H1 (cell line): ENCODE results near the gene SYMPK. TPM values are rescaled to one million over a fixed set of nuclear protein-coding genes. Genes with fewer than 3 reads are reported as not detected.

Experiments used
- CTCF ChIA-PET: fragments of 300-600 bp; sonication (Branson Sonifier 250); formaldehyde crosslinking; loops from one replicate; lab custom pipeline; 2021; ENCODE audit not compliant: partially characterized antibody; lab: Charles Lee
- POLR2A ChIA-PET: fragments of 300-600 bp; sonication (Branson Sonifier 250); formaldehyde crosslinking; loops from one replicate; lab custom pipeline; 2021; ENCODE audit warnings: inconsistent platforms; ENCODE audit not compliant: partially characterized antibody; lab: Charles Lee
- DNase-seq, 2 experiments: peaks; one replicate each; pipeline versions ENCODE4 v3.0.0 to v3.0.0-alpha.2; 2010 to 2022; ENCODE audit warnings: low spot score in 2 of 2, low read depth in 1 of 2, mixed read lengths in 1 of 2
- FAIRE-seq: peaks from 2 replicates; lab custom pipeline; 2011; peaks lifted over from hg19 to GRCh38; lab: Jason Lieb, UNC
- H2AFZ ChIP-seq: 2 replicates; pipeline ENCODE4 v1.8.1; 2012; ENCODE audit warnings: low read length, inconsistent platforms
- H2AK5ac ChIP-seq: 2 replicates; pipeline ENCODE4 v1.6.1; 2013; ENCODE audit warnings: low read depth, low read length
- H2BK120ac ChIP-seq: replicated peaks from 2 replicates; pipeline ENCODE3; 2013; ENCODE audit warnings: low read depth, low read length, inconsistent platforms
- H2BK12ac ChIP-seq: 2 replicates; pipeline ENCODE4 v1.6.1; 2013; ENCODE audit warnings: low read depth, low read length
- H2BK15ac ChIP-seq: 2 replicates; pipeline ENCODE4 v1.6.1; 2013; ENCODE audit warnings: low read length
- H2BK20ac ChIP-seq: 2 replicates; pipeline ENCODE4 v1.6.1; 2013; ENCODE audit warnings: low read length
- H2BK5ac ChIP-seq: 2 replicates; pipeline ENCODE4 v1.6.1; 2013; ENCODE audit warnings: low read depth, low read length
- H3K14ac ChIP-seq: 2 replicates; pipeline ENCODE4 v1.6.1; 2013; ENCODE audit warnings: inconsistent platforms; ENCODE audit not compliant: insufficient read length
- H3K18ac ChIP-seq: 2 replicates; pipeline ENCODE4 v1.6.1; 2013; ENCODE audit warnings: low read length; ENCODE audit errors: extremely low read depth
- H3K23ac ChIP-seq: 2 replicates; pipeline ENCODE4 v1.6.1; 2013; ENCODE audit warnings: inconsistent platforms; ENCODE audit not compliant: insufficient read length
- H3K23me2 ChIP-seq: 2 replicates; pipeline ENCODE4 v1.6.1; 2013; ENCODE audit warnings: low read depth, low read length
- H3K27ac ChIP-seq: 2 replicates; pipeline ENCODE4 v1.6.1; 2011; ENCODE audit warnings: low read depth, low read length, inconsistent platforms
- H3K27me3 ChIP-seq, 4 experiments: replicated peaks in 1 of 4; 1 replicate in 1 of 4; 2 replicates in 3 of 4; pipeline versions ENCODE4 v1.6.1 to v1.8.1; 2011 to 2013; ENCODE audit warnings: low read length in 3 of 4, mild to moderate bottlenecking in 3 of 4, inconsistent platforms in 2 of 4, mixed read lengths in 2 of 4, moderate library complexity in 1 of 4; ENCODE audit not compliant: control insufficient read depth in 3 of 4, insufficient read depth in 3 of 4; ENCODE audit errors: extremely low read depth in 1 of 4
- H3K36me3 ChIP-seq, 4 experiments: 2 replicates each; pipeline versions ENCODE4 v1.6.1 to v1.8.1; 2011 to 2013; ENCODE audit warnings: mild to moderate bottlenecking in 4 of 4, low read length in 3 of 4, moderate library complexity in 2 of 4, control low read depth in 1 of 4, inconsistent platforms in 1 of 4; ENCODE audit not compliant: insufficient read depth in 4 of 4, control insufficient read depth in 2 of 4
- H3K4ac ChIP-seq: replicated peaks from 2 replicates; pipeline ENCODE3; 2013; ENCODE audit warnings: low read length, low read depth, mixed read lengths, inconsistent platforms; ENCODE audit not compliant: insufficient read length
- H3K4me1 ChIP-seq, 4 experiments: replicated peaks in 1 of 4; 1 replicate in 1 of 4; 2 replicates in 3 of 4; pipeline versions ENCODE4 v1.6.1 to v1.8.1; 2011 to 2013; ENCODE audit warnings: low read length in 3 of 4, inconsistent platforms in 2 of 4, mixed read lengths in 1 of 4; ENCODE audit not compliant: insufficient read depth in 4 of 4, control insufficient read depth in 3 of 4
- H3K4me2 ChIP-seq, 2 experiments: 2 replicates each; pipeline versions ENCODE4 v1.6.1 to v1.8.1; 2011 to 2013; ENCODE audit warnings: low read depth in 2 of 2, low read length in 2 of 2, control low read depth in 1 of 2, inconsistent platforms in 1 of 2, mild to moderate bottlenecking in 1 of 2; ENCODE audit not compliant: insufficient read depth in 1 of 2
- H3K4me3 ChIP-seq, 4 experiments: fragments of 200-600, 300-600 bp in 1 of 4; sonication (generic), shearing (Covaris generic), sonication (Bioruptor Twin) in 1 of 4; 2 replicates each; pipeline versions ENCODE4 v1.5.1 to v1.8.1; 2011 to 2016; ENCODE audit warnings: low read length in 4 of 4, low read depth in 3 of 4, control low read depth in 2 of 4, inconsistent platforms in 2 of 4, mild to moderate bottlenecking in 2 of 4, mixed read lengths in 1 of 4, moderate library complexity in 1 of 4; ENCODE audit not compliant: insufficient read depth in 2 of 4; ENCODE audit errors: extremely low read depth in 1 of 4
- H3K56ac ChIP-seq: replicated peaks from 2 replicates; pipeline ENCODE3; 2013; ENCODE audit warnings: low read depth, mild to moderate bottlenecking, mixed read lengths, low read length, inconsistent platforms; ENCODE audit not compliant: insufficient read length
- H3K79me1 ChIP-seq: 2 replicates; pipeline ENCODE4 v1.6.1; 2013; ENCODE audit warnings: low read depth, low read length, control low read depth
- H3K79me2 ChIP-seq, 2 experiments: 2 replicates each; pipeline versions ENCODE4 v1.6.1 to v1.8.1; 2012 to 2013; ENCODE audit warnings: low read length in 2 of 2, mild to moderate bottlenecking in 2 of 2, inconsistent platforms in 1 of 2; ENCODE audit not compliant: insufficient read depth in 2 of 2, control insufficient read depth in 1 of 2
- H3K9ac ChIP-seq, 4 experiments: replicated peaks in 1 of 4; 1 replicate in 1 of 4; 2 replicates in 3 of 4; pipeline versions ENCODE4 v1.6.1 to v1.8.1; 2011 to 2013; ENCODE audit warnings: low read depth in 3 of 4, low read length in 3 of 4, control low read depth in 2 of 4, mild to moderate bottlenecking in 2 of 4, moderate library complexity in 2 of 4, inconsistent platforms in 1 of 4; ENCODE audit errors: extremely low read depth in 1 of 4
- H3K9me3 ChIP-seq, 2 experiments: 2 replicates each; pipeline versions ENCODE4 v1.6.1 to v1.8.1; 2012 to 2013; ENCODE audit warnings: mild to moderate bottlenecking in 2 of 2, moderate library complexity in 2 of 2, control low read depth in 1 of 2, inconsistent platforms in 1 of 2, low read depth in 1 of 2, low read length in 1 of 2, mixed read lengths in 1 of 2; ENCODE audit not compliant: insufficient read depth in 2 of 2
- H4K20me1 ChIP-seq, 2 experiments: replicated peaks in 1 of 2; 2 replicates each; pipeline versions ENCODE3 to v1.8.1; 2011 to 2013; ENCODE audit warnings: inconsistent platforms in 2 of 2, low read length in 2 of 2, mild to moderate bottlenecking in 1 of 2; ENCODE audit not compliant: insufficient read depth in 2 of 2, control insufficient read depth in 1 of 2
- H4K5ac ChIP-seq: 2 replicates; pipeline ENCODE4 v1.6.1; 2013; ENCODE audit warnings: low read length, low read depth, mixed read lengths, inconsistent platforms; ENCODE audit not compliant: insufficient read length
- H4K8ac ChIP-seq: 2 replicates; pipeline ENCODE4 v1.8.0; 2013; ENCODE audit warnings: mild to moderate bottlenecking, moderate library complexity, low read length, inconsistent platforms; ENCODE audit not compliant: insufficient read depth; ENCODE audit errors: extremely low read depth
- H4K91ac ChIP-seq: replicated peaks from 2 replicates; pipeline ENCODE3; 2013; ENCODE audit warnings: low read length, mixed read lengths, inconsistent platforms; ENCODE audit not compliant: insufficient read length
- PHF8 ChIP-seq: fragments of 200-600 bp; sonication (generic); conservative IDR thresholded peaks from 2 replicates; pipeline ENCODE4 v1.7.1; 2012; ENCODE audit warnings: low read depth, mild to moderate bottlenecking, inconsistent platforms, low read length, moderate library complexity
- SRF ChIP-seq: IDR thresholded peaks from 2 replicates; pipeline ENCODE4 v1.6.1; 2011; ENCODE audit warnings: mild to moderate bottlenecking, low read depth, low read length, moderate library complexity
- TBP ChIP-seq: IDR thresholded peaks from 2 replicates; pipeline ENCODE4 v1.6.1; 2011; ENCODE audit warnings: low read depth, low read length, improper control_type of control experiment
- WGBS, 2 experiments: shearing (Covaris generic) in 1 of 2; methylation state at CpG; one replicate each; pipeline versions ENCODE4 v1.1.6 to v1.1.7; 2013 to 2015; ENCODE audit warnings: low lambda C conversion rate in 2 of 2, mixed read lengths in 2 of 2, inconsistent platforms in 1 of 2, low coverage in 1 of 2, missing lambda C conversion rate in 1 of 2; ENCODE audit not compliant: insufficient replicate concordance in 2 of 2, insufficient coverage in 1 of 2, insufficient read length in 1 of 2; ENCODE audit errors: extremely low coverage in 1 of 2, missing lambda C conversion rate in 1 of 2; 5-methylcytosine and 5-hydroxymethylcytosine counted together
- polyA plus RNA-seq, 7 experiments: library from polyadenylated mRNA; depleted of rRNA in 3 of 7; stranded (reverse) in 5 of 7; unstranded in 2 of 7; fragments of >200 nt in 5 of 7; fragments of 200-250 nt in 2 of 7; gene quantifications; 1 replicate in 5 of 7; 2 replicates in 1 of 7; 4 replicates in 1 of 7; pipeline versions ENCODE4 v1.2.1 to v1.2.3, GENCODE V29; 2011 to 2013; ENCODE audit warnings: missing spikeins in 2 of 7, mixed read lengths in 2 of 7
- total RNA-seq: library from RNA; stranded (reverse); fragmentation: NEBNext Ultra II Directional; extraction: Animal tissue kit (Norgen Biotek cat#: 25700); gene quantifications from 2 replicates; pipeline ENCODE4 v1.2.1, GENCODE V29; 2021

Gene SYMPK
- total and polyA plus RNA-seq, 2 of the 8 experiments (the other 6 are each of a cell fraction or from before 2014, with no cell fraction given), result 93.6 to 99.5 TPM

DNA sequence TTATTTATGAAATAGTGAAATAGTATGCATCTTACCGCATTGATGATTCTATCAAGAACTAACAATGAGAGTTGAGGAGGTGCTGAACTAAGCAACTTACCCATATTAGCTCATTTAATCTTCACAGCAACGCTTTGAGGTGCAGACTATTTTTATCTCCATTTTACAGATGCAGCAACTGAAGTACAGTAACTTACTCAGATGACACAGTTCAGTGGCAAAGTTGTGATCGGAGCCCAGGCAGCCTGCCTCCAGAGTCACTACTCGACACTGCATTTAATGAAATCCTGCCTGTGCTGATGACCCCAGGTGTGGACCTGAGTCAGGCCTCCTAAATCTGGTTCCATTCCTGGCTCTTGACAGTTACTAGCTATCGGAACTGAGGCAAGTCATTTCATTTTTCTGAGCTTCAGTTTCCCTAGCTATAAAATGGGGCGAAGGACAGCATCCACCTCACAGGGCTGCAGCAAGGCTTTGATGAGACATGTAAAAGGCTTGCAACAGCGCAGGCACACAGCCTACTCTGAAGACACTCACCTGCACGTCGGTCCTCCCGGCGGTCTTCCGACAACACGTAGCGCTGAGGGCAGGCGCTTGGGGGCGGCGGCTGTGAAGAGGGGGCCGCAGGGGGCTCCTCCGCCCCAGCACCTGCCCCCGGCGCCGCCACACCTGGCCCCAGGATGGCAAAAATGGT, 37.9 kb upstream of the SYMPK start:
- Histone ChIP-seq H3K79me2 (no peaks in the 10 kb centered on the region), H2BK120ac (no peak overlapping the region), H3K27me3 (peaks cover 0 to 16% (median 11%) of the 10 kb centered on the region in 4 experiments; a peak in 6 of 7 replicates), H4K8ac (peak overlapping the region; percentile 89; the same call in 1 of the 2 replicates)
- CTCF ChIA-PET, result interaction anchor here (0.7 to 3.2 kb wide), 5 partner anchors 11 to 106 kb away, joined by 3 to 9 read pairs (median 3); no protein-coding TSS in a partner anchor
- TF ChIP-seq TBP, result 0 out of 2 replicates have a peak, but pooled peaks have one; percentile 10
- no peak for TF ChIP-seq SRF
- TF ChIP-seq PHF8, result 0 out of 2 replicates have a peak, but pooled peaks have one; percentile 41
- TF ChIP-seq, all 59 proteins: peak for 2
- Histone ChIP-seq H2BK12ac (no peak overlapping the region), H2BK15ac (no peak overlapping the region), H3K14ac (no peak overlapping the region), H3K23ac (no peak overlapping the region), H2AFZ (no peak overlapping the region), H4K91ac (no peak overlapping the region), H3K23me2 (peaks cover 22% of the 10 kb centered on the region; the same call in 1 of the 2 replicates), H3K9ac (peak overlapping the region in 1 of 4 experiments; percentile 2; a peak in 1 of 7 replicates), H3K56ac (no peak overlapping the region), H4K5ac (no peak overlapping the region), H3K4me2 (peak overlapping the region; percentile 83 to 95), H4K20me1 (peaks cover 2 to 10% of the 10 kb centered on the region in 2 experiments), H3K4me3 (peak overlapping the region; percentile 58 to 74 (median 66)), H2AK5ac (no peak overlapping the region), H3K79me1 (peaks cover 3% of the 10 kb centered on the region; the same call in 1 of the 2 replicates), H3K36me3 (peaks cover 0 to 8% (median 2%) of the 10 kb centered on the region in 4 experiments; a peak in 3 of 8 replicates), H3K4ac (no peak overlapping the region), H3K9me3 (no peaks in the 10 kb centered on the region), H2BK20ac (no peak overlapping the region), H2BK5ac (no peak overlapping the region), H3K4me1 (peaks cover 0 to 2% (median under 1%) of the 10 kb centered on the region in 4 experiments; a peak in 3 of 7 replicates), H3K18ac (no peak overlapping the region), H3K27ac (no peak overlapping the region)
- POLR2A ChIA-PET, result interaction anchor here (0.7 to 3.4 kb wide), 6 partner anchors 9 to 84 kb away, joined by 3 to 21 read pairs (median 5); no protein-coding TSS in a partner anchor
- FAIRE-seq (no peak), DNase-seq (no peak)
- 45% methylated on average over 13 of the region's 22 CpGs; no CpG with 5 or more reads in 1 of the 2 experiments for WGBS, 2 experiments
